Epithelial cell of proximal tubule (primary cell): Measurements from ENCODE around the gene NACC2. TPM values are rescaled to one million over a fixed set of nuclear protein-coding genes. Genes with fewer than 3 reads are reported as not detected.
A peak's percentile ranks its signal among the peaks of the same experiment; 100 is the strongest.

Source experiments
- DNase-seq: peaks from one replicate; pipeline ENCODE4 v3.0.0-alpha.2; 2011; ENCODE audit warnings: low read depth
- H3K4me3 ChIP-seq: 2 replicates; pipeline ENCODE4 v1.5.1; 2011; ENCODE audit warnings: low read depth, mild to moderate bottlenecking, low read length
- CTCF ChIP-seq: conservative IDR thresholded peaks from 2 replicates; pipeline ENCODE4 v1.5.1; 2012; ENCODE audit warnings: low read depth, mild to moderate bottlenecking, low read length
- total RNA-seq: library from RNA; depleted of rRNA; stranded (reverse); fragments of >200 nt; gene quantifications from 2 replicates; pipeline ENCODE4 v1.2.3, GENCODE V29; 2015

NACC2 gene
- total RNA-seq, 1 donor from 2014 or later, result 21.3 TPM

DNA sequence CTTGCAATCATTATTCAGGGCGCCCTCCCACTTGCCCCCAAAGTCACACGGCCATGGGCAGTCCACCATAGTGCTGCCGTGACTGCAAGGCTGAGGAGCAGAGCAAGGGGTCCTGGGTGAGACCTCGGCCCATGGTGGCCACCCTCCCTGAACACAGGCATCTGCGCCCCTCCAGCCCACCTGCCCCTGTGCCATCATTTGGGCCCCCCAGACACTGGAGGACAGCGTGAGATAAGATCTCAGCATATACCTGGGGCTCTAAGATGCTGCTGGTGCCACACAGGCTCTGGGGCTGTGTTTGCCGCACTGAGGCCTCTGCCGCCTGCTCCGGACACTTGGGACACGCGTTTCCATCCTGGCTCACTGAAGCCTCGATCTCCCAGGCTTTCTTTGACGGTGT lies 20.1 kb upstream of the NACC2 start:
- TF ChIP-seq CTCF, result no peak
- DNase-seq, result no peak
- H3K4me3 ChIP-seq, result no peak overlapping the region

- no peak for TF ChIP-seq CTCF
- DNase-seq, result no peak
- no peak overlapping the region for H3K4me3 ChIP-seq
Measured at GRCh38 chr9:136114610-136115009, 19.5 kb upstream of the NACC2 start.

DNA sequence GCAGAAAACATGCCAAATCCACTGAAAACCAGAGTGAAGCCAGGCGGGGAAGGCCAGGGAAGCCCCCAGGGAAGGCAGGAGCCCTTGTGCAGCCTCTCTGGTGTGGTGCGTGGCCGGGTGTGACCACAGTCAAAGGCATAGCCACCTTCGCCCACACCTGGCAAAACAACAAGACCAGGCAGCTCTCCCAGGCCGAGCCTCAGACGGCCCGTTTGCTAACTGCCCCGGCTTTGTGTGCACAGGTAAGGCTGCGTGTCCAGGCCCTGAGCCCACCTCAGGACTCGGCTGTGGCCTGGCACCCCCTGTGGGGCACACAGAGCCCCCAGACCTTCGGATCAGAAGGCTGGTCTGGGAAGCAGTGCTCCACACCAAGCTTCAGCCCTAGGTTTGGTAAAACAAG lies 17.5 kb upstream of the NACC2 start:
- DNase-seq, result no peak
- no peak for TF ChIP-seq CTCF

GRCh38 chr9:136111910-136112309 lies 16.8 kb upstream of the NACC2 start:
- H3K4me3 ChIP-seq, result no peak overlapping the region
- TF ChIP-seq CTCF, result no peak

More for the DNA sequence above, 17.5 kb upstream of the NACC2 start:
- no peak overlapping the region for H3K4me3 ChIP-seq

GRCh38 chr9:136111190-136111589 lies 16.1 kb upstream of the NACC2 start:
- DNase-seq, result no peak
- H3K4me3 ChIP-seq, result no peak overlapping the region
- TF ChIP-seq CTCF, result no peak

More at GRCh38 chr9:136111910-136112309, 16.8 kb upstream of the NACC2 start:
- no peak for DNase-seq

DNA sequence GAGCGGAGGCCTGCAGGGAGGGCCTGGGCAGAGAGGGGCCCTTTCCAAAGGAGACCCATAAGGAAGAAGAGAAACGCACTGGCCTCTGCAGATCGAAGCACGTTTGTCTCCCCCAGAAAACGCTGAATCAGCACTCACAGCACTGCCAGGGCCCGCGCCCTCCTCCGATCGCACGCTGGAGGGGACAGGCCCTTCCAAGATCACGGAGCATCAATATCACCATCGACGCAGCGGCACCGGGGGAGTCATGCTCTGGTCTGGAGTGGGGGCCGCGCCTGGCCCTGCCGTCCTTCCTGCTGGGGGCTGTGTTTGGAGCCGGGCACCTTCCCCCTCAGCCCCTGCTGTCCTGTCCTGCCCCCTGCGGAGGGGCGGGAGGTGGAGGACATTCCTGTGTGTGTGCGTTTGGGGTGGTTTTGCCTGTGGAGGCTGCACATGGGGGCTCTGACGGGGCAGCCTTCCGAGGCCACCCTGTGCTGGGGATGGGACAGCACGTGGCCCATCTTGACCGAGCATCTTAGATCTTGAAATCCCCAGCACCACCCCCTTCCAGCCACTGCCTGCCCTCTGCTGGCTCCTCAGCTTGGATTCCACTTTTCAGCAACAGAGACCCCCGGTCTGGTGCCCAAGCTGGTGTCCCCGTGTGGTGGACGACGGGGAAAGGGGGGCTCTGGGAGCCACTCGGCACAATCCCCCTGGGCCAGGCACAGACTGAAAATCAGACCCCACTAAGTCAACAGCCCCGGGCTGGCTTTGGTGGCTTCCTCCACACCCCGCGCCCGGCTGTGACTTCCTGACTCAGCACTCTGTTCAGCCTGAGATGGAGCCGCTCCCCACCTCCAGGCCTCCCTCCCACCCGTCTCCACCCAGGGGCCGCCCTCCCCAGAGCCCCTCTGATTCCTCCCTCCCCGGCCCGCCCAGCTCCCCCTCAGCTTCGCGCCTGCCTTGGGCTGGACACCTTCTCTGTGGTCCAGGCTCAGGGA lies 15.3 kb upstream of the NACC2 start:
- DNase-seq, result no peak

More for the DNA sequence above, 15.3 kb upstream of the NACC2 start:
- peak overlapping the region; percentile 52 for H3K4me3 ChIP-seq
- TF ChIP-seq CTCF, result peak; percentile 11
